OCI-LY1 (cell line): ENCODE results near the gene HPCAL1.

ENCODE experiments used
- H2AFZ ChIP-seq: fragments of 200-600 bp; sonication (generic), shearing (Covaris generic); 2 replicates; pipeline ENCODE4 v1.6.0; 2014; ENCODE audit warnings: antibody characterized with exemption, mild to moderate bottlenecking, low read length
- H3F3A ChIP-seq: fragments of 200-600 bp; sonication (generic), shearing (Covaris generic); 2 replicates; pipeline ENCODE4 v1.6.0; 2014; ENCODE audit warnings: mild to moderate bottlenecking, antibody characterized with exemption, low read length, moderate library complexity; ENCODE audit not compliant: insufficient read depth
- H3K27ac ChIP-seq: fragments of 200-600 bp; sonication (generic); 2 replicates; pipeline ENCODE4 v1.5.1; 2014; ENCODE audit warnings: low read length, mixed run types, mild to moderate bottlenecking, low read depth; ENCODE audit not compliant: poor library complexity, severe bottlenecking
- H3K27me3 ChIP-seq: fragments of 200-600 bp; sonication (generic); 2 replicates; pipeline ENCODE4 v1.6.0; 2014; ENCODE audit warnings: antibody characterized with exemption, mild to moderate bottlenecking, low read length, moderate library complexity; ENCODE audit not compliant: insufficient read depth
- H3K36me3 ChIP-seq: fragments of 200-600 bp; sonication (generic); 2 replicates; pipeline ENCODE4 v1.6.1; 2014; ENCODE audit warnings: mild to moderate bottlenecking, antibody characterized with exemption, low read length, moderate library complexity, mixed read lengths; ENCODE audit not compliant: insufficient read depth
- H3K4me1 ChIP-seq: fragments of 200-600 bp; sonication (generic); 2 replicates; pipeline ENCODE4 v1.5.1; 2014; ENCODE audit warnings: mild to moderate bottlenecking, low read length, moderate library complexity; ENCODE audit not compliant: insufficient read depth, severe bottlenecking
- H3K4me2 ChIP-seq: fragments of 200-600 bp; sonication (generic), shearing (Covaris generic); 2 replicates; pipeline ENCODE4 v1.6.1; 2014; ENCODE audit warnings: low read length
- H3K4me3 ChIP-seq: fragments of 200-600 bp; sonication (generic); 2 replicates; pipeline ENCODE4 v1.5.1; 2014; ENCODE audit warnings: low read length, low read depth, mild to moderate bottlenecking, mixed read lengths; ENCODE audit not compliant: poor library complexity, severe bottlenecking
- H3K79me2 ChIP-seq: fragments of 200-600 bp; shearing (Covaris generic); 2 replicates; pipeline ENCODE4 v1.6.1; 2016; ENCODE audit warnings: mixed run types, low read length, mixed read lengths; ENCODE audit not compliant: insufficient read depth
- H3K9ac ChIP-seq: fragments of 200-600 bp; sonication (generic), shearing (Covaris generic); 2 replicates; pipeline ENCODE4 v1.6.1; 2014; ENCODE audit warnings: mild to moderate bottlenecking, low read length, mixed read lengths
- H3K9me2 ChIP-seq: fragments of 200-600 bp; sonication (generic), shearing (Covaris generic); 2 replicates; pipeline ENCODE4 v1.6.1; 2014; ENCODE audit warnings: low read depth, mild to moderate bottlenecking, low read length, mixed read lengths
- H3K9me3 ChIP-seq: fragments of 200-600 bp; shearing (Covaris generic); 2 replicates; pipeline ENCODE4 v1.6.1; 2014; ENCODE audit warnings: low read length, mixed read lengths
- H4K20me1 ChIP-seq: fragments of 200-600 bp; sonication (generic), shearing (Covaris generic); 2 replicates; pipeline ENCODE4 v1.6.0; 2016; ENCODE audit warnings: mild to moderate bottlenecking, low read length; ENCODE audit not compliant: insufficient read depth
- EZH2 ChIP-seq: fragments of 200-600 bp; sonication (generic), shearing (Covaris generic); IDR thresholded peaks from 2 replicates; pipeline ENCODE4 v1.8.0; 2017; ENCODE audit warnings: borderline replicate concordance, mixed run types, mild to moderate bottlenecking, antibody characterized with exemption, low read length, moderate library complexity, mixed read lengths
- TF ChIP-seq, protein P1 (sequence below): fragments of 200-600 bp; sonication (generic), shearing (Covaris generic); IDR thresholded peaks from 2 replicates; pipeline ENCODE4 v1.5.1; 2017; ENCODE audit warnings: mild to moderate bottlenecking, antibody characterized with exemption, low read length, moderate library complexity, mixed read lengths

HPCAL1 gene

DNA sequence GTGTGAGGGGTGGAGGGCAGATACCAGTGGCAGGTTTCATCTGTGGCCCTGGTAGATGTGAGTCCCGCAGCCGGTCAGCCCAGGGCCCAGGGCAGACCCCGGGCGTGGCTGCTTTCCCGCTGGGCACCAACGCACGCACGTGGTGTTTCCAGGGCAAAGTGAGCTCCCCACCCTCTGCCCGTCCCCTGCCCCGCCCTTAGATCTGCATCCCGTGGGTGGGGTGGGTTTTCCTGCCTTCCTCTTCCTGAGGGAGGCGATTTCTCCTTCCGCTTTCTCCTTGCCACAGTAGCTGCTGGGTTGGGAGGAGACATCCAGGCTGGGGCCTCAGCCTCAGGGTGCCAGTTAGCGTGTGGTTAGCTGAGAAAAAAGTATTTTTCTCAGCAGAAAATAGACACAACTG lies 95.8 kb downstream of the HPCAL1 start:
- Histone ChIP-seq H3K9me3 (no peaks in the 10 kb centered on the region), H3K27ac (no peak overlapping the region), H3K79me2 (no peaks in the 10 kb centered on the region), H3K36me3 (no peaks in the 10 kb centered on the region), H3K4me3 (no peak overlapping the region), H3K4me1 (peaks cover 5% of the 10 kb centered on the region), H4K20me1 (no peaks in the 10 kb centered on the region), H3K4me2 (no peak overlapping the region), H2AFZ (no peak overlapping the region), H3K9ac (no peak overlapping the region), H3K27me3 (no peaks in the 10 kb centered on the region; the same call in none of the 2 replicates), H3K9me2 (no peaks in the 10 kb centered on the region), H3F3A (no peaks in the 10 kb centered on the region)
- TF ChIP-seq, protein P1, sequence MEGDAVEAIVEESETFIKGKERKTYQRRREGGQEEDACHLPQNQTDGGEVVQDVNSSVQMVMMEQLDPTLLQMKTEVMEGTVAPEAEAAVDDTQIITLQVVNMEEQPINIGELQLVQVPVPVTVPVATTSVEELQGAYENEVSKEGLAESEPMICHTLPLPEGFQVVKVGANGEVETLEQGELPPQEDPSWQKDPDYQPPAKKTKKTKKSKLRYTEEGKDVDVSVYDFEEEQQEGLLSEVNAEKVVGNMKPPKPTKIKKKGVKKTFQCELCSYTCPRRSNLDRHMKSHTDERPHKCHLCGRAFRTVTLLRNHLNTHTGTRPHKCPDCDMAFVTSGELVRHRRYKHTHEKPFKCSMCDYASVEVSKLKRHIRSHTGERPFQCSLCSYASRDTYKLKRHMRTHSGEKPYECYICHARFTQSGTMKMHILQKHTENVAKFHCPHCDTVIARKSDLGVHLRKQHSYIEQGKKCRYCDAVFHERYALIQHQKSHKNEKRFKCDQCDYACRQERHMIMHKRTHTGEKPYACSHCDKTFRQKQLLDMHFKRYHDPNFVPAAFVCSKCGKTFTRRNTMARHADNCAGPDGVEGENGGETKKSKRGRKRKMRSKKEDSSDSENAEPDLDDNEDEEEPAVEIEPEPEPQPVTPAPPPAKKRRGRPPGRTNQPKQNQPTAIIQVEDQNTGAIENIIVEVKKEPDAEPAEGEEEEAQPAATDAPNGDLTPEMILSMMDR = no peak
- no peak for TF ChIP-seq EZH2

DNA sequence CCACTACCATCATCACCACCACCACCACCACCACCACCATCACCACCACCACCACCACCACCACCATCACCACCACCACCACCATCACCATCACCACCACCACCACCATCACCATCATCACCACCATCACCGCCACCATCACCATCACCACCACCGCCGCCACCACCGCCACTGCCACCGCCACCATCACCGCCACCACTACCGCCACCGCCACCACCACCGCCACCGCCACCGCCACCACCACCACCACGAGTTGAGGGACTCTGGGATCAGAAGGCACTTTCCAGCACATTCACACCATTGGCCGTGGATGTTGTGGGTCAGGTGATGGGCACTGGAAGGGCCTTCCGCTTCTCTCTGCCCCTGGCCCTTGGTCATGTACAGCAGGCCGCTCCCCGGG lies 96.7 kb downstream of the HPCAL1 start:
- no peaks in the 10 kb centered on the region for H3K36me3 ChIP-seq
- H3K27me3 ChIP-seq = no peaks in the 10 kb centered on the region; the same call in none of the 2 replicates
- TF ChIP-seq EZH2 = no peak
- TF ChIP-seq, protein P1 = no peak
- no peak overlapping the region for H3K4me3 ChIP-seq
- H3K27ac ChIP-seq = no peak overlapping the region
- peaks cover 5% of the 10 kb centered on the region for H3K4me1 ChIP-seq
- no peaks in the 10 kb centered on the region for H3K79me2 ChIP-seq
- no peaks in the 10 kb centered on the region for H4K20me1 ChIP-seq
- no peak overlapping the region for H3K9ac ChIP-seq
- H3F3A ChIP-seq = no peaks in the 10 kb centered on the region
- no peak overlapping the region for H3K4me2 ChIP-seq
- no peak overlapping the region for H2AFZ ChIP-seq
- no peaks in the 10 kb centered on the region for H3K9me2 ChIP-seq
- no peaks in the 10 kb centered on the region for H3K9me3 ChIP-seq

DNA sequence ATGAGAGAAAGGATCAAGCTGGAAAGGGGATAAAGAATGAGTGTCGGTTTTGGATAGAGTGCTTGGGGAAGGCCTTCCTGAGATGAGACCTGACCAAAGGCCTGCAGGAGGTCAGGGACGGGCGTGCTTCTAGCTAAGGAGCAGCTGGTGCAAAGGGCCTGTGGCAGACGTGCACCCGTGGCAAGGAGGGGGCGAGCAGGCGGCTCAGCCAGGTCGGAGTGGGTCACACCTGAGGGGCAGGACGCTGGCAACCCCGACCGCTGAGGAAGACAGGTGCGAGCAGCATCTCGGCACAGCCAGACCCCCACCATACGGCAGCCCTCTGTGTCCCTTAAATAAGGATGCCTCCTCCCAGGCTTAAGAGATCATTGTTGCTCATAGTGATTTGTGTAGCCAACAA lies 97.3 kb downstream of the HPCAL1 start:
- TF ChIP-seq EZH2 = no peak
- TF ChIP-seq, protein P1 = no peak
- Histone ChIP-seq H3K4me3 (no peak overlapping the region), H2AFZ (no peak overlapping the region), H4K20me1 (no peaks in the 10 kb centered on the region), H3K9me3 (no peaks in the 10 kb centered on the region), H3K36me3 (no peaks in the 10 kb centered on the region), H3F3A (no peaks in the 10 kb centered on the region), H3K27me3 (no peaks in the 10 kb centered on the region; the same call in 1 of the 2 replicates), H3K27ac (no peak overlapping the region), H3K79me2 (no peaks in the 10 kb centered on the region), H3K9me2 (no peaks in the 10 kb centered on the region), H3K4me2 (no peak overlapping the region), H3K9ac (no peak overlapping the region), H3K4me1 (peaks cover 5% of the 10 kb centered on the region)
